Stimulated activated CD4-positive, alpha-beta T cell treated with anti-CD3 and anti-CD28 coated beads, TNF-alpha, amount 100 ng/mL, for 48 hours (primary cell): ENCODE data around the gene CYP4F22.
"Not testable (repeated sequence)": the region's sequence is repeated elsewhere in the genome, so short reads cannot be mapped to it uniquely, and the experiment has no call there.

Experiments used
- DNase-seq, 3 donors: peaks; one replicate each; pipeline ENCODE4 v3.0.0-alpha.2; 2020; ENCODE audit warnings: low read depth in 3 of 3

CYP4F22 gene

DNA sequence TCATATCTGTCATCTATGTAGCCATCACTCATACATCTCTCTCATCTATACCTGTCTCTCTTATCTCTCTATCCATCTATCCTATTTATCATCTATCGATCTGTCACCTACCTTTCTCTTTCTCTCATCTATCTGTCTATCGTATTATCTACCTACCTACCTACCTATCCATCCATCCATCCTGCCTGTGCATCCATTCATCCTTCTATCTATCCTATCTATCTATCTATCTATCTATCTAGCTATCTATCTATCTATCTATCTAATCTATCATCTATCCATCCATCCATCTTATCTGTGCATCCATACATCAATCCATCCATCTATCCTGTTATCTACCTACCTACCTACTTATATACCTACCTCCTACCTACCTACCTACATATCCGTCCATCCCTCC lies 62.1 kb downstream of the CYP4F22 start:
- DNase-seq: no peak

DNA sequence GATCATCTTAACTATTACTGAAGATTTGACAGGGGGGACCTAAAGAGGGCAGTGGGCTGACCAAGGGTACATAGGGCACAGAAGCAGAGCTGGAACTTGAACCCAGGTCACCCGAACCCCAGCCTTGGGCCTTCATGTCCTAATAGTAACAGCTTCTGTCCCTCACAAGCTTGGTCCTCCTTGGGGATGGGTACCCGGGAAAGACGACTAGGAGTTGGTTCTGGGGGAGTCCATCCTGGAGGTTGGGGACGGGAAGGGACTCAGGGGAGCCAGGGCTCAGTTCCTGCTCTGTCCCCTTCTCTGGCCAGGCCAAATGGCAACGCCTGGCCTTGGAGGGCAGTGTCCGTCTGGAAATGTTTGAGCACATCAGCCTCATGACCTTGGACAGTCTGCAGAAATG lies 67.1 kb downstream of the CYP4F22 start:
- DNase-seq: no peak

DNA sequence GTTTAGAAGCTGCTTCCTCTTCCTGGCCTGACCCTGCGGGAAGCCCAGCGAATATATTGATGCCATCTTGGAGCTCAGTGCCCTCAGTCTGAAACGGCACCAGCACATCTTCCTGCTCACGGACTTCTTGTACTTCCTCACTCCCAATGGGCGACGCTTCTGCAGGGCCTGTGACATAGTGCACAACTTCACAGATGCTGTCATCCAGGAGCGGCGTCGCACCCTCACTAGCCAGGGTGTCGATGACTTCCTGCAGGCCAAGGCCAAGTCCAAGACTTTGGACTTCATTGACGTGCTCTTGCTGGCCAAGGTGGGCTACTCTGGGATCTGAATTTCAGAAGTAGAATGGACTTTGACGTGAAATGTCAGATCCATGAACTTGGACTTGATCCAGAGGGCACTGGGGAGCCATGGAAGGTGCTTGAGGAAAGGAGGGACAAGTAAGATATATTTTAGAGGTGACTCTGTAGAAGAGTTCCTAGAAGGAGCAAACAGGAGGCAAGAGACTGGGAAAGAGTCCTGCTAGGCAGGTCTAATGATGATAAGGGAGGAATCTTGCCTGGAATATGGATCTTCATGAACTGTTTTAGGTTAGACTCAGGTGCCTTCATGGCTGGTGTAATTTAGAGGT lies 68.3 kb downstream of the CYP4F22 start:
- DNase-seq: no peak

DNA sequence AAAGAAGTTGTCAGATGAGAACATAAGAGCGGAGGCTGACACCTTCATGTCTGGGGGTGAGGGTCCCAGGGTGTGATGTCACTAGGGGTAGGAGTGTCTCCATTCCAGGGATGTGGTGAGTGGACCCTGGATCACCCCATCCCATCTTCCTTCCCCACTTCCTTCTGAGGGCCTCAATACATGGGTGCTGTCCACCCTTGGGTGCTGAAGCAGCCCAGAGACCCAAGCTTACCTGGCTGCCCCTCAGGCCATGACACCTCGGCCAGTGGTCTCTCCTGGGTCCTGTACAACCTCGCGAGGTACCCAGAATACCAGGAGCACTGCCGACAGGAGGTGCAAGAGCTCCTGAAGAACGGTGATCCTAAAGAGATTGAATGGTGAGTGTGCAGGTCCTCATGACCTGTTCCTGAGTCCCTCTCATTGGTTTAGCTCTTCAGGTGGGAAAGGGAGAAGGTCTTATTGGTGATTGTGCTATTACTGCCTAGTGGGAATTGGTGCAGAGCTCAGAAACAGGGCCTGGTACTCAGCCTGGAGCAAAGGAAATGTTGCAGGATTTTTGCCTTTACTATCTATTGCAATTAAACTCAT lies 69.0 kb downstream of the CYP4F22 start:
- DNase-seq: no peak

DNA sequence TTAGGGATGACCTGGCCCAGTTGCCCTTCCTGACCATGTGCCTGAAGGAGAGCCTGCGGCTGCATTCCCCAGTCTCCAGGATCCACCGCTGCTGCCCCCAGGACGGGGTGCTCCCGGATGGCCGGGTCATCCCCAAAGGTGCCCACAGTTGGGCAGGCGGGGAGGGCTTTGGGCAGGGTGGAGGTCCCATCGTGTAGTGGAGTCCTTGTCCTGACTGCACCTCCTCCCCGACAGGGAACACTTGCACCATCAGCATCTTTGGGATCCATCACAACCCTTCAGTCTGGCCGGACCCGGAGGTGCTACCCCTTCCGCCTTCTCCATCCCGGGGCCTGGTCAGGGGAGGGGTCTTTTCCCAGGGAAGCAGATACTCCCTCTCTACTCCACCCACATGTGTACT lies 75.0 kb downstream of the CYP4F22 start:
- no peak for DNase-seq

DNA sequence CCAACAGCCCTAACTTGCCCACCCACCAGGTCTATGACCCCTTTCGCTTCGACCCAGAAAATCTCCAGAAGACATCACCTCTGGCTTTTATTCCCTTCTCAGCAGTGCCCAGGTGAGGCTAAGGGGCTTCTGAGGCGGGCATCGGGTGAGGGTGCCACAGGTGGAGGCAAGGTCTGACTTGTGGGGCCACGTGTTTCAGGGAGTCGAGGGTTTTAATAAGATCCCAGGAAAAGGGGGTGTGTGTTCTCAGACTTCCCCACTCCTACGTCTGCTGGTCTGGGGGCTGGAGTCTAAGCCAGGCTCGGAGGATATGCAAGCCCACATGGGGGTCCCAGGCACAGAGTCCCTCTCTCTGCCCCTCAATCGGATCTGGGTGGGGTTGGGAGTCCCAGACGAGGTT lies 75.8 kb downstream of the CYP4F22 start:
- DNase-seq: no peak

DNA sequence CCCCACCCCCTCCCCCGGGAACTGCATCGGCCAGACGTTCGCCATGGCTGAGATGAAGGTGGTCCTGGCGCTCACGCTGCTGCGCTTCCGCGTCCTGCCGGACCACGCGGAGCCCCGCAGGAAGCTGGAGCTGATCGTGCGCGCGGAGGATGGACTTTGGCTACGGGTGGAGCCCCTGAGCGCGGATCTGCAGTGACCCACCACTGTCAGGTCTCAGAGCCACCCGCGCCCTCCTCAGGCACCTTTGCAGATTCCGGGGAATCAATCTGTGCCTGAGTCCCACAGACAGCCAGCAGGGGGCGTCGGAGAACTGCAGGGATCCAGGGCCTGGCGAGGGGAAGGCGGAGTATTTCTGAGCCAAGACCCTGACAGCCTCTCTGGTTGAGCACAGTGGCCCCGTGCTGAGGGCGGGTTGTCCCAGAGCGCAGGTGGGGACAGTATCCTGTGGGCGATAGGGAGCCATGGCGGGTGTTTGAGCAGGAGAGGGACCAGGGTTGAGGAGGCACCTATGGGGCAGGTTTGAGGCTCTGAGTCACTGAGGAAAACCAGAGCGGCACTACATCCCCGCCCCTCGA lies 76.3 kb downstream of the CYP4F22 start:
- peak; percentile 64 to 83 (median 82) for DNase-seq

DNA sequence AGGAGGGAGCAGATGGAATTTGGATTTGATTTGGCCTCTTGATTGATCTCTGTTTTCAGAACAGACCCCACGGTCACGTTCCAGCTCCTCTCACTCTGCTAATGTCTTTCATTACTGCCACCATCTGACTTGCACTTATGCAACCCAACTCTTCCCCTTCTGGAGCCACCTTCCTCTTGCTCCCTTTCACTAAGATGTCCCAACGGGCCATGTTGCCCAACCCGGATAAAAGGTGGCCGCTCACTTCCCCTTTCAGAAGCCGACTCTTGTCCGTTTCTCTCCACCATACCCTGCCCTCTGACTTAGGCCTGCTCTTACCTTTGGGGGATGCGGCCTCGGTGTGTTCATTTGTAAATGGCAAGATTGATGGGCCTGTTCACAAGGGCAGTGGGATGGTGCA lies 79.3 kb downstream of the CYP4F22 start:
- no peak for DNase-seq

DNA sequence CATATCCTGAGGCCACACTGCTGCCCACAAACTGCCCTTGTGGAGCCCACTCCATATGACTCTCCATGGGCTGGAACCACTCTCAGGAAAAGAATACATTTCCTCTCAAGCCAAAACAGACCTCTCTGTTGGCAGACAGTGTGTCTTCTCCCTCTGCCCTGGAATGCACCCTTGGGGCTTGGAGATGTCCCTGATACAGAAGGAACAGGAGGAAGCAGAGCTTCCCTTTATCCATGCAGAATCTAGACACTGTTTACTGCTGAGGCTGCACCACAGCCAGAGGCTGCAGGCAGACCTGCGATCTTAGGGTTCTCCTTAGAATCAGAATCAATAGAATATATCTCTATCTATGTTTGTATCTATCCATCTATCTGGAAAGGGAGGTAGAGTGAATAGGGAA lies 79.9 kb downstream of the CYP4F22 start:
- no peak for DNase-seq

DNA sequence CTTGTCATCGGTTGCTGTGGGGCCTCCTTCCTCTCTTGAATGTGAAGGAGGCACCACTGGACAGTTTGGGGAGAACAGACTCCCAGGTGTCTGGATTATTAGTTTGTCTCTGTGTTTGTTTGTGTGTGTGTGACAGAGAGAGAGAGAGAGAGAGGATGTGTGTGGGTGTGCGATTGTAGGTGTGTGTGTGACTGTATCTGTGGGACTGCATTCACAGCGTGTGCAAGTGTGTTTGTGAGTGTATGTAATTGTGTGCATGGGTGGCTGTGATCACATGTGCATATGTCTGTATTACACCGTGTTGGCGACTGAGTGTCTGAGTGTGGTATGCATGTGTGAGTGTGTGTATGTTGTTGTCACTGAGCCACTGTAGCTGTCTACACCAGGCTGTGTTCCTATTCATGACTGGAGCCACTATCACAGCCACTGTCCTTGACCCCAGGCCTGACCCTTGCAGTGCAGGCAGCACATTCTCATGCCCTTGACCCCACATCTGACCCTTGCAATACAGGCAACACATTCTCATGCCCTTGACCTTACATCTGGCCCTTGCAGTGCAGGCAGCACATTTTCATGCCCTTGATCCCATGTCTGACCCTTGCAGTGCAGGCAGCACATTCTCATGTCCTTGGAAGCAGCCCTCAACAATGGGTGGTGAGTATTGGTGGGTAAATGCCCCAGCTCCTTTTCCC lies 81.6 kb downstream of the CYP4F22 start:
- DNase-seq: no peak

DNA sequence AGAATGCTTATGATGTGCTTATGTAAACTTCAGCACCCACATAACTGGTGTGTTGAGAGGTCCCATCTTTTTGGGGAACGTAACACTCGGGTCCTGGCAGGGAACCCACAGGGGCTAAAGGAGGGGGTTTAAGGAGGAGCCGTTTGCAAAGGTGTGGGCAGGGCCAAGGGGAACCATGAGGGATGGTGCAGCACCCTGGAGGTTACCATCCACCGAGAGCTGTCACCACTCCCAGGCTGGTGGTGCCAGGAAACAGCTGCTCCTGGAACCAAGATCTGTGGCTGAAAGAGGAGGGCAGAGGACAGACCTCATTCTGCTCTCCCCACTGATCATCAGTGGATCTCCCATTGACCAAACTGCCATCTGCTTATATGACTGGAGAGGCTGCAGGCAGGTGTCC lies 83.5 kb downstream of the CYP4F22 start:
- no peak for DNase-seq

DNA sequence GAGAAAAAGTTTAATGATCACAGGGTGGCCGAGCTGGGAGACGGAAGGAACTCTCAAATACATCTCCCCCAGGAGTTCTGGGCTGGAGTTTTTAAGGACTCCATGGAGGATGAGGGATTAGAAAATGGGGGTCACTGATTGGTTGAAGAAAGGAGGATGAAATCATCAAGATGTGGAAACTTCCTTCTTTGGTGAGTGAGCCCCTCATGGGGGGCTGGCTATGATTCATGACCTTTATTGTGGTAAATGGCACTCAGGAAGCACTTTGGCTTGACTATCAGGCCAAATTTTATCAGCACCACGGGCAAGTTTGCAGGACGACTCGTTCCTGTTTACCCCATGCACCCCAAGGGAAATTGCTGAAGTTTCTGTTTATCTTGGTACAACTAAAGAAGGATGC lies 84.2 kb downstream of the CYP4F22 start:
- not testable (repeated sequence) for DNase-seq

DNA sequence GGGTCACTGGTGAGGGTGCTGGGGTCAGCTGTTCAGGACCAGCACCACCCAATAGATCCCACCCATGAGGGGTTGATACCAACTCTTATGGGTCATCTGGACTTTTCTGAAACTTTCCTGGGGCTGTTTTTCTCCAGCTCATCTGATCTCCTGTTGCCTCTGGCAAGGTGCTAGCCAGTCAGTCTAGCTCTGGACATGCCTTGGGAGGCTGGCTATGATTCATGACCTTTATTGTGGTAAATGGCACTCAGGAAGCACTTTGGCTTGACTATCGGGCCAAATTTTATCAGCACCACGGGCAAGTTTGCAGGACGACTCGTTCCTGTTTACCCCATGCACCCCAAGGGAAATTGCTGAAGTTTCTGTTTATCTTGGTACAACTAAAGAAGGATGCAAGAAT lies 85.4 kb downstream of the CYP4F22 start:
- not testable (repeated sequence) for DNase-seq

DNA sequence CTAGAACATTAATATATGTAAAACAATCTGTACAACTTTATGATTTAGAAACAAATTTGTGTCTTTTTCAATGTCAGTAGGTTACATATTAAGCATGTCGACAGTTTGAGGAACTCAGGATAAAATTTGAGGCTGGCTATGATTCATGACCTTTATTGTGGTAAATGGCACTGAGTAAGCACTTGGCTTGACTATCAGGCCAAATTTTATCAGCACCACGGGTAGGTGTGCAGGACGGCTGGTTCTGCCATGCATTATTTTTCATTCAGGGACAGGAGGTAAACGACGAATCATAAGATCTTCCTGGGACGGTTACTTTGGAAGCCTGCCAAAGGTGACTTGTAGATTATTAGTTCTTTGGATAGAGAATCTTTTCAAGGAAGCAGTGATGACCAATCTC lies 86.7 kb downstream of the CYP4F22 start:
- no peak for DNase-seq
